K562 (cell line): ENCODE measurements around the gene FJX1.

Experiments
- GTF2F1 ChIP-seq: IDR thresholded peaks from 2 replicates; pipeline ENCODE4 v1.6.1; 2011; ENCODE audit warnings: low read depth, low read length, improper control_type of control experiment
- POLR2A ChIP-seq: fragments of 450-650 bp; conservative IDR thresholded peaks from 2 replicates; pipeline ENCODE4 v1.6.1; 2016
- POLR2AphosphoS5 ChIP-seq: IDR thresholded peaks from 2 replicates; pipeline ENCODE4 v1.6.1; 2011; ENCODE audit warnings: mild to moderate bottlenecking, low read depth, low read length, moderate library complexity; ENCODE audit not compliant: control insufficient read depth, insufficient read depth
- ZFX ChIP-seq: sonication (generic); formaldehyde crosslinking; IDR thresholded peaks from 2 replicates; pipeline ENCODE4 v1.8.0; 2022; ENCODE audit warnings: mild to moderate bottlenecking, missing genetic modification reagents, moderate library complexity
- ZSCAN32 ChIP-seq: fragments of 450-650 bp; formaldehyde crosslinking; IDR thresholded peaks from 2 replicates; pipeline ENCODE4 v1.4.0; 2020; ENCODE audit warnings: mild to moderate bottlenecking, moderate library complexity
- TF ChIP-seq, protein P1 (sequence below), 3 experiments: IDR thresholded peaks in 2 of 3; conservative IDR thresholded peaks in 1 of 3; 2 replicates each; pipeline ENCODE4 v1.5.1; 2011 to 2012; ENCODE audit warnings: low read length in 3 of 3, mild to moderate bottlenecking in 3 of 3, control low read depth in 2 of 3, improper control_type of control experiment in 1 of 3, inconsistent platforms in 1 of 3, low read depth in 1 of 3, mixed read lengths in 1 of 3, moderate library complexity in 1 of 3; ENCODE audit not compliant: insufficient read depth in 2 of 3

DNA sequence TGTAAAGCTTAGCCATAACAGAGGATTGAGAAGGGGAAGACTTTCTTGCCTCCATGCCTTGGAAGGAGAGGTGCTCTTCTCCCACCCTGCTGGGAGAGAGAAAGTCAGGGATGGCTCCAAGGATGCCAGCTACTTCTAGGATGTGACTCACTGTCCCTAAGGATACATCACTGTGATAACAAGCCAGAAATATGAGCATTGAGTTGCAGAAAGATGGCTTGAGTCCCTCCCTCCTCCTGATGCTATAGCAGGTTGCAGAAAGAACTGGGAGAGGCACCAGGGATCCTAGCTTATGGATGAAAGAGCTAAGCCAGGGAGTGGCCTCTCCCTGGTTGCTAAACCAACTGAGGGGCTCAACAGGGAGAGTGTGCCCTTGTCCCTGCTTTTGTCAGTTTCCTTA is 27.8 kb upstream of the FJX1 start:
- TF ChIP-seq, protein P1, sequence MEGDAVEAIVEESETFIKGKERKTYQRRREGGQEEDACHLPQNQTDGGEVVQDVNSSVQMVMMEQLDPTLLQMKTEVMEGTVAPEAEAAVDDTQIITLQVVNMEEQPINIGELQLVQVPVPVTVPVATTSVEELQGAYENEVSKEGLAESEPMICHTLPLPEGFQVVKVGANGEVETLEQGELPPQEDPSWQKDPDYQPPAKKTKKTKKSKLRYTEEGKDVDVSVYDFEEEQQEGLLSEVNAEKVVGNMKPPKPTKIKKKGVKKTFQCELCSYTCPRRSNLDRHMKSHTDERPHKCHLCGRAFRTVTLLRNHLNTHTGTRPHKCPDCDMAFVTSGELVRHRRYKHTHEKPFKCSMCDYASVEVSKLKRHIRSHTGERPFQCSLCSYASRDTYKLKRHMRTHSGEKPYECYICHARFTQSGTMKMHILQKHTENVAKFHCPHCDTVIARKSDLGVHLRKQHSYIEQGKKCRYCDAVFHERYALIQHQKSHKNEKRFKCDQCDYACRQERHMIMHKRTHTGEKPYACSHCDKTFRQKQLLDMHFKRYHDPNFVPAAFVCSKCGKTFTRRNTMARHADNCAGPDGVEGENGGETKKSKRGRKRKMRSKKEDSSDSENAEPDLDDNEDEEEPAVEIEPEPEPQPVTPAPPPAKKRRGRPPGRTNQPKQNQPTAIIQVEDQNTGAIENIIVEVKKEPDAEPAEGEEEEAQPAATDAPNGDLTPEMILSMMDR (IDR thresholded peaks at IDR 0.05 in 2 of 3, conservative IDR thresholded peaks at IDR 0.05 in 1 of 3; ENCODE audit: insufficient read depth in 2 of 3, low read depth in 1 of 3, low read length in 3 of 3), result no peak
- TF ChIP-seq POLR2A (no peak), ZSCAN32 (CRISPR knock-in tag) (no peak), POLR2AphosphoS5 (no peak), ZFX (CRISPR knock-in tag) (no peak), GTF2F1 (no peak)
